ENCODE measurements around the gene BORCS5. TPM values are rescaled to one million over a fixed set of nuclear protein-coding genes. Genes with fewer than 3 reads are reported as not detected.

BORCS5 gene
- total RNA-seq, 1 donor from 2014 or later = 8.7 TPM

GRCh38 chr12:12454315-12454714, 97.4 kb downstream of the BORCS5 start:
- Histone ChIP-seq H3K9me3 (replicated peaks) (no peaks in the 10 kb centered on the region), H3K4me3 (no peak overlapping the region), H3K4me1 (no peaks in the 10 kb centered on the region), H3K27ac (replicated peaks) (no peak overlapping the region), H3K36me3 (no peaks in the 10 kb centered on the region), H3K27me3 (ENCODE audit: low read depth) (no peaks in the 10 kb centered on the region)
- intact Hi-C loops (cut with micrococcal nuclease) = no loop called here
- no peak for DNase-seq
- TF ChIP-seq, protein P1, sequence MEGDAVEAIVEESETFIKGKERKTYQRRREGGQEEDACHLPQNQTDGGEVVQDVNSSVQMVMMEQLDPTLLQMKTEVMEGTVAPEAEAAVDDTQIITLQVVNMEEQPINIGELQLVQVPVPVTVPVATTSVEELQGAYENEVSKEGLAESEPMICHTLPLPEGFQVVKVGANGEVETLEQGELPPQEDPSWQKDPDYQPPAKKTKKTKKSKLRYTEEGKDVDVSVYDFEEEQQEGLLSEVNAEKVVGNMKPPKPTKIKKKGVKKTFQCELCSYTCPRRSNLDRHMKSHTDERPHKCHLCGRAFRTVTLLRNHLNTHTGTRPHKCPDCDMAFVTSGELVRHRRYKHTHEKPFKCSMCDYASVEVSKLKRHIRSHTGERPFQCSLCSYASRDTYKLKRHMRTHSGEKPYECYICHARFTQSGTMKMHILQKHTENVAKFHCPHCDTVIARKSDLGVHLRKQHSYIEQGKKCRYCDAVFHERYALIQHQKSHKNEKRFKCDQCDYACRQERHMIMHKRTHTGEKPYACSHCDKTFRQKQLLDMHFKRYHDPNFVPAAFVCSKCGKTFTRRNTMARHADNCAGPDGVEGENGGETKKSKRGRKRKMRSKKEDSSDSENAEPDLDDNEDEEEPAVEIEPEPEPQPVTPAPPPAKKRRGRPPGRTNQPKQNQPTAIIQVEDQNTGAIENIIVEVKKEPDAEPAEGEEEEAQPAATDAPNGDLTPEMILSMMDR (IDR thresholded peaks at IDR 0.05; ENCODE audit: borderline replicate concordance) = no peak

- no peaks in the 10 kb centered on the region for H3K9me3 ChIP-seq (replicated peaks)
- no peak overlapping the region for H3K4me3 ChIP-seq
- no peaks in the 10 kb centered on the region for H3K4me1 ChIP-seq
- H3K27me3 ChIP-seq (ENCODE audit: low read depth) = no peaks in the 10 kb centered on the region
- no peaks in the 10 kb centered on the region for H3K36me3 ChIP-seq
- DNase-seq = no peak
- TF ChIP-seq, protein P1 (IDR thresholded peaks at IDR 0.05; ENCODE audit: borderline replicate concordance) = no peak
- intact Hi-C loops (cut with micrococcal nuclease) = no loop called here
- no peak overlapping the region for H3K27ac ChIP-seq (replicated peaks)
These were observed 99.8 kb downstream of the BORCS5 start for GRCh38 chr12:12456637-12457036.

DNA sequence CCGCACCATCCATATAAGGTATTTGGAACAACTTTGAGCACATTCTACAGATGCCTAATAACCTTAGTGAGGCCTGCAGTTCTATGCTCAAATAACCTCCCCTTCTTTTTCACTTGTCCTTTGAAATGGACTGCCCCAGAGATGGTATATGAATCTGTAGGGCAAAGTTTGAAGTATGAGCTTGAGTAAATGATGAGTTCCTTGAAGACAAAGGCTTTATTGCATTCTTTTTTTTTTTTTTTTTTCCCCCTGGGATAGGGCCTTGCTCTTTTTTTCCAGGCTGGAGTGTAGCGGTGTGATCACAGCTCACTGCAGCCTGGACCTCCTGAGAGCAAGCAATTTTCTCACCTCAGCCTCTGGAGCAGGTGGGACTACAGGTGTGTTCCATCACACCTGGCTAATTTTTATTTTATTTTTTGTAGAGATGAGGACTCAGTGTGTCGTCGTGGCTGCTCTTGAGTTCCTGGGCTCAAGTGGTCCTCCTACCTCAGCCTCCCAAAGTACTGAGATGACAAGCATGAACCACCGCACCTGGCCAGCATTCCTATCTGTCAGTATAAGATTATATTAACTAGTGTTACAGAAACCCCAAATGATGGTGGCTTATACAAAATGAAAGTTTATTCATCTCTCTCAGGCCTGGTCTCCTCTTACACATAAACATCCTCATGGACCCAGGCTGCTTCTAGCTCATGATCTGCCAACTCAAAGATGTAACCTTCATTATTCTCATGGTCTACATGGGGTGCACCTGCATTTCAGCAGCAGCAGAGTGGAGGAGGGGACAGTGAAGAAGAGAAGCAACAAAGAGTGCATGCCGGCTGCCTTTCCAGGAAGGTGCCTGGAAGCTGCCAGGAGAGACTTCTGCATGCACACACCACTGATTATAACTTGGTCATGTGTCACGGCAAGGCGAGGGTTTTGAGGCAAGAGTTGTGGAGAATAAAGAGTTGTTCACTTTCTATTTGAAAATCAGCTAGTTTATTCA, 104.4 kb downstream of the BORCS5 start:
- intact Hi-C loops (cut with micrococcal nuclease) = no loop called here

GRCh38 chr12:12461923-12462315, 105.0 kb downstream of the BORCS5 start:
- Histone ChIP-seq H3K27ac (replicated peaks) (no peak overlapping the region), H3K4me1 (no peaks in the 10 kb centered on the region), H3K27me3 (ENCODE audit: low read depth) (no peaks in the 10 kb centered on the region), H3K36me3 (peaks cover 18% of the 10 kb centered on the region), H3K9me3 (replicated peaks) (no peaks in the 10 kb centered on the region), H3K4me3 (no peak overlapping the region)
- TF ChIP-seq, protein P1 (IDR thresholded peaks at IDR 0.05; ENCODE audit: borderline replicate concordance) = no peak
- no peak for DNase-seq
- intact Hi-C loops (cut with micrococcal nuclease) = no loop called here

More for the DNA sequence above, 104.4 kb downstream of the BORCS5 start:
- Histone ChIP-seq H3K9me3 (replicated peaks) (no peaks in the 10 kb centered on the region), H3K4me3 (no peak overlapping the region), H3K27ac (replicated peaks) (no peak overlapping the region), H3K27me3 (ENCODE audit: low read depth) (no peaks in the 10 kb centered on the region), H3K4me1 (no peaks in the 10 kb centered on the region), H3K36me3 (peaks cover 13% of the 10 kb centered on the region)
- DNase-seq = no peak
- TF ChIP-seq, protein P1 (IDR thresholded peaks at IDR 0.05; ENCODE audit: borderline replicate concordance) = no peak

- Histone ChIP-seq H3K4me1 (no peaks in the 10 kb centered on the region), H3K27ac (replicated peaks) (no peak overlapping the region), H3K9me3 (replicated peaks) (no peaks in the 10 kb centered on the region), H3K4me3 (no peak overlapping the region), H3K36me3 (peaks cover 25% of the 10 kb centered on the region), H3K27me3 (ENCODE audit: low read depth) (no peaks in the 10 kb centered on the region)
- TF ChIP-seq, protein P1 (IDR thresholded peaks at IDR 0.05; ENCODE audit: borderline replicate concordance) = no peak
- intact Hi-C loops (cut with micrococcal nuclease) = no loop called here
- DNase-seq = no peak
These were observed 108.6 kb downstream of the BORCS5 start for GRCh38 chr12:12465522-12465921.

Data from left ventricle myocardium inferior (tissue), 1 donor.